HG02763 (cell line): ENCODE data around the gene MCRIP2.

Experiments
- ATAC-seq: cut with Tn5 transposase; IDR thresholded peaks from one replicate; pipeline ENCODE4 v1.9.1; 2021; ENCODE audit warnings: mild to moderate bottlenecking, moderate library complexity; ENCODE audit not compliant: unreplicated experiment

MCRIP2 gene

GRCh38 chr16:616733-617586 lies 24.7 kb upstream of the MCRIP2 start:
- no peak for ATAC-seq

DNA sequence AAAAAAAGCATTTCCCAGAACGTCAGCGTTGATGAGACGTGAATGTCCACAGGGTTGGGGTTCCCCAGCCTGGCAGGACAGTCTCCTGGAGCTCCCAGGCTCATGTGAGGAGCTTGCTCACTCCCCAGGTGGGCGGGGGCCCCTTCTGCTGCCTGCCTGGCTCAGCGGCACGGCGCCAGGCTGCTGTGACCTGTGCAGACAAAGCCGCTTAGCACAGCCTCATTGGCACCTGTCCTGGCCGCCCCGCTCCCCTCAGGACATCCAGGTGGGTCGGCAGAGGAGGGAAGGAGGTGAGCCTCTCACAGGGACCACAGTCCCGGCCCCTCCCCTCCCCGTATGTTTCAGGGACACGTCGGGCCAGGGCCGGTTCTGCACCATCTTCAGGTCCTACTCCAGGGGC lies 23.8 kb upstream of the MCRIP2 start:
- ATAC-seq: no peak

- no peak for ATAC-seq
Measured at GRCh38 chr16:619476-620100, 22.0 kb upstream of the MCRIP2 start.

DNA sequence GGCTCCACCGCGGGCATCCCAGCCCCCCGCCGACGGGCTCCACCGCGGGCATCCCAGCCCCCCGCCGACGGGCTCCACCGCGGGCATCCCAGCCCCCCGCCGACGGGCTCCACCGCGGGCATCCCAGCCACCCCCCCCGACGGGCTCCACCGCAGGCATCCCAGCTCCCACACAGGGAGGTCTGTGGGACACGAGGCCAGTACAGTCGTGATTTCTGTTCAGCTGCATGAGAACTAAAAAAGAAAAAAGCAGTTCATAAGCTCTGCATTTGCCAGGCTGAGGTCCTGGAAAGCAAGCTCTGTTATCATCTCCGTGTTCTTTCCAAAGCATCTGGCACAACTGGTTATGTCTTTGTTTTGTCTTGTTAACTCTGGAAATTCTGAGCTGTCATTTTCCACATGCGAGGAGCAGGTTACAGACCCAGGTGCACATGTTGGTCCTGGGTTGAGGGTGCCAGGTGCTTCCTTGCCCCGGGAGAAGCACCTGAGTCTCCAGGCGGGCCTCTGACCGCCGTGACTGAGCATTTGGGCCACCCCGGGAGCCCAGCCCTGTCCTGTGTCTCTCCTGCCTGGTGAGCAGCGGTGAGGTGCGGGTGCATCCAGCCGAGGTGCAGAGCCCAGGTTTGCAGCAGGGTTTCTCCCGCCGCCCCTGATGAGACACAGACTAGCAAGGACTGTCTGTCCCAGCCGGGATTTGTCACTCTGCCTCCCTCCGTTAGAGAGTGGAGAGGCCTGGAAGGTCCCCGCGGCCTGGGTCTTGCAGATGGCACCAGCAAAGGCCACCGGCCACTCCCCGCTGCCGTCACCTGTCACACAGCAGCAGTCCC lies 20.7 kb upstream of the MCRIP2 start:
- no peak for ATAC-seq

DNA sequence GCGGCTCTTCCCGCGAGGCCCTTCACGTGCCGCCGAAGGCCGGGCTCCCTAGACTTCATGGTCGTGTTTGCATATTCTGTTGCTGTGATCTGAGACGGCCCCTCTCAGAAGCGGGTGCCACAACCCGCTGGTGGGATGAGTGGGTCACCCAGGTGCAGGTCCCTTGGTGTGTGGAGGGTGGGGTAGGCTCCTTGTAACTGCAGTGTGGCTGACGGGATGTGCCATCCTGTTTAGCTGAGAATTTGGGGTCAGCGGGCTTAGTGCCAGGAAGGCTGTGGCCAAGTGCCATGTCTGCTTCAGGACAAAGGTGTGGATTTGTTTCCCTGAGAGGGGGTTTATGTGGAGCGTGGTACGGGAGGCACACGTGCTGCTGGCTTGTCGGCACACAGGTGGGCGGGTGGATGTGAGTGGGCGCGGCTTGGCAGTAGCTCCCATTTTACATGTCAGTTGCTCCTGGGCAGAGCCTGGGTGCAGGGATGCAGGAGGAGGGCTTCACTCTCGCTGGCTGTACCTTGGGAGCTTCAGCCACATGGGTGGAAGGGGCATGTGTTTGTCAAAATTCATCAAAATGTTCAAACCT lies 20.0 kb upstream of the MCRIP2 start:
- ATAC-seq: no peak

DNA sequence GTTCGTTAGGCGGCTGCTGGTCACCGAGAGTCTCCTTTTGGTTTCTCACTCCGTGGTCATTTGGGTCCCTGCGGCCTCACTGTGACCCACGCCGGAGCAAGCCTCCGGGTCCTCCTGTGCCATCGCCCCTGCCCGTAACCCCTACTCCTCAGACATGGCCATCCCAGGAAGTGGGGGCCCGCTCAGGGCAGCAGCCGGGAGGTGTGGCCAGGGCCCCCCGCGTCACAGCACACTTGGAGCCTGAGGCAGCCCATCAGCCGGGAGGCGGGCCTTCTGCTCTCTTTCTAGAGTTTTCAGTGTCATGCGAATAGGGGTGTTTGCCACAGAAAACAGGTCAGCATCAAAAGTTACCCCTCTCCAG lies 18.7 kb upstream of the MCRIP2 start:
- no peak for ATAC-seq

GRCh38 chr16:624526-625070 lies 17.0 kb upstream of the MCRIP2 start:
- ATAC-seq: no peak

DNA sequence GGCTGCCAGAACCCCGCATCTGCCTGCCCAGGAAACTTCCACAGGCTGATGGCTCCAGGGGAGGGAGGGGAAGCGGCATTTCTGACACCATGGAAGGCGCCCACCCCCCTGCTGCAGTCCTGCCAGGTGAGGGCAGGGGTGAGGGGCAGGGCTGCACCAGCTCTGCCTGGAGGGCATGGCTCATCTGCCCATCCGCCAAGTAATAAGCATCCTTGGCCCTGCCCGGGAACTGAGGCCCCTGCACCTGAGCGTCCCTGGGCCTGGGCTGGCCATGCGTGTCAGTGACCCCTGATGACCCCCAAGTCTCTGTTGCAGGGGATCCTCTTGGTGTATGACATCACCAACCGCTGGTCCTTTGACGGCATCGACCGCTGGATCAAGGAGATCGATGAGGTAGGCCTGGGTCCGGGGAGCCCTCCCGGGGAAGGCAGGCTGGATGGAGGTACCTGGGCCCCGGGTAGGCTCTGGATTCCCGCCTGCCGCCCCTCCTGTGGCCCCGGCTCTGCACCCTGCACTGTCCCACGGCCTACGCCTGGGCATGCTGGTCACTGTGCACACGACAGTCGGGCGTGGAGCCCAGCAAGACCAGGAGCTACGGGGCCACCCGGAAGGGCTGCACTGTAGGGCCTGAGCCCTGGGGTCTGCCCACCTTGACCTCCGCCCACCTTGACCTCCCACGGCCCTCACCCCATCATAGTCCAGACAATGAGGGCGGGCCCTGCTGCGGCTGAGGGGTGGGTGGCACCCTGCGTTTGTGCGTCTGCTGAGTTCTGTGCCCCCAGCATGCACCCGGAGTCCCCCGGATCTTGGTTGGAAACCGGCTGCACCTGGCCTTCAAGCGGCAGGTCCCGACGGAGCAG lies 16.3 kb upstream of the MCRIP2 start:
- ATAC-seq: no peak

DNA sequence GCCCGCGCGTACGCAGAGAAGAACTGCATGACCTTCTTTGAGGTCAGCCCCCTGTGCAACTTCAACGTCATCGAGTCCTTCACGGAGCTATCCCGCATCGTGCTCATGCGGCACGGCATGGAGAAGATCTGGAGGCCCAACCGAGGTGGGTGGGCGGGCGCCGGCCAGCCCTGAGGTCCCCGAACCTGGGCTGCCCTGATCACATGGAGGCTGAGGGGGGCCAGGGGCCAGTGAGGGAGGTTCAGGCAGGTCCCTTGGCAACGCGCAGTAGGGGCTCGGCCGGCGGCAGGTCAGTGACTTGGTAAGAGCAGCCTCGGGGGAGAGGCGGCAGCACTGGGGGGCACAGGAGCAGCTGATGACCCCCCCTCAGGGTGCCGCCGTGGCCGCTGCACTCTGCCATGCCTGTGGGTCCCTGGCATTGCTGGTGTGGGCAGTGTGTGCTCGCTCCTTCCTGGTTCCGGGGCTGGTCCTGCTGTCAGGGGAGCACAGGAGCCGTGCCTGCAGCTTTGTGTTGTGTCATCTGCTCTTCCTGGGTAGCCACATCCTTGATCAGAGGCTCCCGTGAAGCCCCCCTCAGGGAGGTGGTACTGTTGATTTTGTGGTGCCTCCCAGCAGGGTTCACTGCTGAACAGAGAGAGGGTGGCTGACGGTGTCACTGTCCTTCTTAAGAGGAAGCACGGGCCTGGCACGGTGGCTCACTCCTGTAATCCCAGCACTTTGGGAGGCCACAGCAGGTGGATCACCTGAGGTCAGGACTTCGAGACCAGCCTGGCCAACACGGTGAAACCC lies 15.5 kb upstream of the MCRIP2 start:
- ATAC-seq: no peak

DNA sequence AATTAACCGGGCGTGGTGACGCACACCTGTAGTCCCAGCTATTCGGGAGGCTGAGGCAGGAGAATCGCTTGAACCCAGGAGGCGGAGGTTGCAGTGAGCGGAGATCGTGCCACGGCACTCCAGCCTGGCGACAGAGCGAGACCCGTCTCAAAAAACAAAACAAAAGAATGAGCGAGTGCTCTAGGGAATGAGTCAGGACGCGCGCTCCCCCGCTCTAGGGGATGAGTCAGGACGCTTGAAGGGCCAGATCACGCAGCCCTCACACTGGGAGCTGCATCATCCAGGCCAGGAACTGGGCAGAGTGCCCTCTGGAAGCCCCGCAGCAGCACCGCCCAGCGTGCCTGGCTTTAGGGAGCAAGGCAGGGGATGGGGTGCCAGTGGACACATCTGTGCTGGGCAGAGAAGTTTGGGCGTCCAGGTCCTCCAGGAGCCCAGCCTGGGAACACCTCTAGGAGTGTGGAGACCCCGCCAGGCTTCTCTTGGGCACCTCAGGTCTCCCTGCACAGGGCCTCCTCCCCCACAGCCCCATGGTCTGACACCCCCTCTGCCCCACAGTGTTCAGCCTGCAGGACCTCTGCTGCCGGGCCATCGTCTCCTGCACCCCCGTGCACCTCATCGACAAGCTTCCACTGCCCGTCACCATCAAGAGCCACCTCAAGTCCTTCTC lies 14.7 kb upstream of the MCRIP2 start:
- ATAC-seq: no peak

GRCh38 chr16:627454-628239 lies 14.0 kb upstream of the MCRIP2 start:
- ATAC-seq: no peak

- no peak for ATAC-seq
Measured at GRCh38 chr16:628321-629061, 13.1 kb upstream of the MCRIP2 start.

- no peak for ATAC-seq
Measured at GRCh38 chr16:629185-629832, 12.3 kb upstream of the MCRIP2 start.

DNA sequence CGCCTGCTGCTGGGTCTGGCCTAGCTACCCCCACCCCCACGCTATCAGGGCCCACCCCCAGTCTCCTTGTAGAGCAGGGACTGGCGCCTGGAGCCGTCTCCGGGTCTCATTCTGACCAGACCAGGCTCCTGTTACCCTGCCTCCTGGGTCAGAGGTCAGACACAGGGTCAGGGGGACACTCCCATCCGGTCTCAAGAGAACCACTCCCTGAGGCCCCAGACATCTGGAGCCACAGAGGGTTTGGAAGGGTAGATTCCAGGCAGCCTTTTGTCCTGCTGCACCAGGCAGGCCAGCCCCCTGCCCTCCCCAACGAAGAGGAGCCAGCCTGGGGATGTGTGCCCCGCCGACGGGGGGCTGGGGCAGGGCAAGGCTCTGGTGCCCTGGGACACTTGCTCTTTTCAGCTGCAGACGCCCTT lies 11.8 kb upstream of the MCRIP2 start:
- no peak for ATAC-seq

- ATAC-seq: no peak
Measured at GRCh38 chr16:630249-630814, 11.3 kb upstream of the MCRIP2 start.

- ATAC-seq: no peak
Measured at GRCh38 chr16:630815-631405, 10.7 kb upstream of the MCRIP2 start, which contains the start of gene WFIKKN1. WFIKKN1 (plus strand) TSS chr16:630985; CDS start chr16:631254, 269 bp downstream.
